A549 treated with AZD9567 at 1 μM for 4 hours (cell line): Measurements from ENCODE around the gene SLC39A7. TPM values are rescaled to one million over a fixed set of nuclear protein-coding genes. Genes with fewer than 3 reads are reported as not detected.

ENCODE experiments used
- total RNA-seq: library from RNA; stranded (reverse); fragments of 200-300 nt; extraction: Qiagen RNA extraction; gene quantifications from 5 replicates; pipeline ENCODE4 v1.2.3, GENCODE V29; 2022; ENCODE audit not compliant: insufficient read depth

SLC39A7 gene
- 101 to 107 TPM (median 106 TPM) in 5 replicates for total RNA-seq

GRCh38 chr6:33200219-33201146, at the start of gene SLC39A7, which contains the start of gene RXRB:
Gene SLC39A7 (plus strand): TSS chr6:33200867. CDS start chr6:33201246, 379 bp downstream.
Gene RXRB (minus strand): TSS chr6:33200665. CDS start chr6:33200476, 189 bp downstream.

GRCh38 chr6:33192105-33192646, 8.5 kb upstream of the SLC39A7 start, which contains the start of gene COL11A2:
Gene COL11A2 (minus strand): TSS chr6:33192467. CDS start chr6:33192240, 227 bp downstream.

DNA sequence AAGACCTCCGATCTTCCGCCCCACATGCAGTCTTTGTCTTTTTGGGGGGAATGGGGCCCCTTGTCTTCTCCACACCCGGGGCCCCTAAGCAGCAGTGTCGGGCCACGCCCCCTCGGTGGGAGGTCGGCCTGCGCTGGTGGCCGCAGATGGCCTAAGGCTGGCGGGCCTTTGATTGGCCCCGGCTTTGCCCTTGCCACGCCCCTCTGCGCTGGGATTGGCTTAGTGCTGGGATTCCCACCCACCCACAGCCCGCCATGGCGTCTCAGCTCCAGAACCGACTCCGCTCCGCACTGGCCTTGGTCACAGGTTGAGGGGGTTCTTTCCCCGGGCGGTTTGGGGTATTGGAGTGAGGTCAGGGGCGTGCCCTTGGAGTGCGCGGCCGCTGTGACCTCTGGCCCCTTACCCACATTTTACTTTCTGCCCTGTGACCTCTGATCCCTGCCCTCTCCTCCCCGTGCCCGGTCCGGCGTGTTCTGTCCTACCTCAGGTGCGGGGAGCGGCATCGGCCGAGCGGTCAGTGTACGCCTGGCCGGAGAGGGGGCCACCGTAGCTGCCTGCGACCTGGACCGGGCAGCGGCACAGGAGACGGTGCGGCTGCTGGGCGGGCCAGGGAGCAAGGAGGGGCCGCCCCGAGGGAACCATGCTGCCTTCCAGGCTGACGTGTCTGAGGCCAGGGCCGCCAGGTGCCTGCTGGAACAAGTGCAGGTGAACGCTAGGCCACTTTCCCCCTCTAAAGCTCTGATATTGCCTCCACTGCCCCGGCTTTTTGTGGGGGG, 3.9 kb downstream of the SLC39A7 start, which contains the start of gene HSD17B8:
TSS of gene HSD17B8 (plus strand) at position 241 of the 776 bp plus-strand sequence. CDS start at position 255, 14 bp downstream.

GRCh38 chr6:33208091-33208967, 7.7 kb downstream of the SLC39A7 start, which contains the start of gene RING1:
Gene RING1 (plus strand): TSS chr6:33208500. CDS start chr6:33208823, 323 bp downstream.

Other genes with a start within 250 kb of the SLC39A7 start
- gene HLA-DMA, start 247.8 kb upstream of the SLC39A7 start, total RNA-seq, result 2.7 to 7.3 TPM (median 3.3 TPM) in 5 replicates
- gene BRD2, start 232.3 kb upstream of the SLC39A7 start, total RNA-seq, result 143 to 170 TPM (median 152 TPM) in 5 replicates
- 0.02 TPM in 1 of 5 replicates, not detected in the others for gene HLA-DOA, start 191.3 kb upstream of the SLC39A7 start, total RNA-seq
- not detected in 5 replicates for gene HLA-DPA1, start 127.2 kb upstream of the SLC39A7 start, total RNA-seq
- not detected in 5 replicates for gene HLA-DPB1, start 124.9 kb upstream of the SLC39A7 start, total RNA-seq
- gene COL11A2, start 8.4 kb upstream of the SLC39A7 start, total RNA-seq, result 0.89 to 1.1 TPM (median 0.94 TPM) in 4 of 5 replicates, not detected in the other
- gene RXRB, start 202 bp upstream of the SLC39A7 start, total RNA-seq, result 14.1 to 22.0 TPM (median 20.4 TPM) in 5 replicates
- 10.8 to 16.7 TPM (median 15.0 TPM) in 5 replicates for gene HSD17B8, start 3.8 kb downstream of the SLC39A7 start, total RNA-seq
- gene RING1, start 7.6 kb downstream of the SLC39A7 start, total RNA-seq, result 15.2 to 26.0 TPM (median 25.6 TPM) in 5 replicates
- 15.0 to 20.1 TPM (median 16.3 TPM) in 5 replicates for gene VPS52, start 71.0 kb downstream of the SLC39A7 start, total RNA-seq
- gene RPS18, start 71.2 kb downstream of the SLC39A7 start, total RNA-seq, result 1,729 to 2,702 TPM (median 2,628 TPM) in 5 replicates
- gene B3GALT4, start 76.3 kb downstream of the SLC39A7 start, total RNA-seq, result 0.46 to 0.59 TPM (median 0.54 TPM) in 4 of 5 replicates, not detected in the other
- gene WDR46, start 88.4 kb downstream of the SLC39A7 start, total RNA-seq, result 47.5 to 58.2 TPM (median 55.0 TPM) in 5 replicates
- 98.9 to 131 TPM (median 107 TPM) in 5 replicates for gene PFDN6, start 88.7 kb downstream of the SLC39A7 start, total RNA-seq
- 11.4 to 13.9 TPM (median 11.8 TPM) in 5 replicates for gene RGL2, start 98.1 kb downstream of the SLC39A7 start, total RNA-seq
- gene TAPBP, start 113.2 kb downstream of the SLC39A7 start, total RNA-seq, result 28.4 to 44.0 TPM (median 33.9 TPM) in 5 replicates
- gene ZBTB22, start 116.9 kb downstream of the SLC39A7 start, total RNA-seq, result 1.5 to 3.7 TPM (median 3.5 TPM) in 5 replicates
- 31.5 to 37.6 TPM (median 34.9 TPM) in 5 replicates for gene DAXX, start 122.1 kb downstream of the SLC39A7 start, total RNA-seq
- gene KIFC1, start 191.0 kb downstream of the SLC39A7 start, total RNA-seq, result 43.3 to 46.6 TPM (median 43.8 TPM) in 5 replicates
- gene PHF1, start 210.1 kb downstream of the SLC39A7 start, total RNA-seq, result 13.7 to 17.4 TPM (median 16.2 TPM) in 5 replicates
- 136 to 221 TPM (median 194 TPM) in 5 replicates for gene CUTA, start 217.2 kb downstream of the SLC39A7 start, total RNA-seq
- gene SYNGAP1, start 219.2 kb downstream of the SLC39A7 start, total RNA-seq, result 3.1 to 5.6 TPM (median 4.3 TPM) in 5 replicates